Measurements from ENCODE around the gene C3orf85.

Gene C3orf85, protein sequence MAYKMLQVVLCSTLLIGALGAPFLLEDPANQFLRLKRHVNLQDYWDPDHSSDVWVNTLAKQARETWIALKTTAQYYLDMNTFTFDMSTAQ

DNA sequence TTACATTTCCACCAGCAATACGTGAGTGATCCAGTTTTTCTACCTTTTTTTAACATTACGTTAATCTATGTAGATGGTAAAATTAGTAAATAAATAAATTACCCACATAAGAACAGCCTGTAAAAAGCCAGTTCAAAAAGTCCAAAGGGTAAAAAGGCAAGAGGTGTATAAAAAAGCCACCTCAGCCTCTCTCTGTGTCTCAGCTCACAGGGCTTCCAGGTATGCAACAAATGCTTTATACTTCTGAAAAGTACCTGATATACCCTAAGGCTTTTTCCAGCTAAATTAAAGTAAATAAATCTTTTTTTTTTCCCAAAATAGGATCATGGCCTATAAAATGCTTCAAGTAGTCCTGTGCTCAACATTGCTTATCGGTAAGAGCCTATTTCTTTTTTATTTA lies at the start of gene C3orf85:
Gene C3orf85 (plus strand): TSS at position 197 of the 400 bp plus-strand sequence. CDS start 129 bp downstream, at position 326.
- H2AFZ ChIP-seq (ENCODE audit: low read depth, low read length): no peak within 1 kb of the TSS
- H3K36me3 ChIP-seq (ENCODE audit: insufficient read depth, low read length): no peaks in the 10 kb centered on the region
- no peaks in the 10 kb centered on the region for H3K9me3 ChIP-seq (ENCODE audit: low read length)
- no peaks in the 10 kb centered on the region for H3K27me3 ChIP-seq (ENCODE audit: insufficient read depth, low read length)
- no peaks in the 10 kb centered on the region for H3K4me1 ChIP-seq (ENCODE audit: insufficient read depth, low read length)
- H3K4me3 ChIP-seq (ENCODE audit: low read length): no peak within 1 kb of the TSS

DNA sequence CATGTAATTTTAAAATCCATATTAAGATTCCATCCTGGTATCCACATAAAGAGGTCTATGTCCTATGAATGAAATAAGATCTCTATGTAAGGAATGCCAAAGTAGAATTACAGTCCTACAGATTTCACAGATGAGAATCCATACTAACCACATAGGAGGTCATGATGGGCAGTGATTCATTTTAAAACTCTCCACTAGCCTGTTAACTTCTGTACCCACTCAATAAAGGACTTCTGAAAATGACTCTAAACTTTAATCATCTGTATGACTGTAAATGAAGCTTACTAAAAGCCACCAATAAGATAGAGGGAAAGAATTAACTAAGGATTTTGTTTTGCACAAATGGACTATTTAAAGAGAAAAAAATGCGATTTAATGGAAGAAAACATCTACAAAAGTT lies 47.3 kb upstream of the C3orf85 start:
- Histone ChIP-seq H3K4me3 (ENCODE audit: low read length) (no peak overlapping the region), H2AFZ (ENCODE audit: low read depth, low read length) (no peak overlapping the region), H3K4me1 (ENCODE audit: insufficient read depth, low read length) (no peaks in the 10 kb centered on the region), H3K9me3 (ENCODE audit: low read length) (no peaks in the 10 kb centered on the region), H3K36me3 (ENCODE audit: insufficient read depth, low read length) (no peaks in the 10 kb centered on the region), H3K27me3 (ENCODE audit: insufficient read depth, low read length) (no peaks in the 10 kb centered on the region)

DNA sequence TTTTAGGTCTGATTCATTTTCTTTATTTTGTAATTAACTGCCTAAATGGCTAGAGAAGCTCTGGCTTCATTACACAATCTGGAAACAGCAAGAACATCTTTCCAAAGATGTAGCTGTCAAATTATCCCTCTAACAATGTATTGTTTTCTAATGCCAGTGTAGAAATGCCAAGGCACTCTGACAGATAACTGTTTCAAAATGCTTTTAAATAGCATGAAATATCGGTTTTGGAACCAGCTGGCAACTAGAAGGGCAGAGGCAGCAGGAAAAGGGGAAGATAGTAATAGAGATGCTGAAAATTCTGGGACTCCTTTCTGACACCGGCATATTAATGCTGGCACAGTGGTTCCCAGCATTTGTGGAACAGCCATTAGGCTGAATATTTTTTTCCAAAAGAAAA lies 44.7 kb upstream of the C3orf85 start:
- Histone ChIP-seq H3K27me3 (ENCODE audit: insufficient read depth, low read length) (no peaks in the 10 kb centered on the region), H3K9me3 (ENCODE audit: low read length) (no peaks in the 10 kb centered on the region), H3K4me1 (ENCODE audit: insufficient read depth, low read length) (no peaks in the 10 kb centered on the region), H2AFZ (ENCODE audit: low read depth, low read length) (no peak overlapping the region), H3K4me3 (ENCODE audit: low read length) (no peak overlapping the region), H3K36me3 (ENCODE audit: insufficient read depth, low read length) (no peaks in the 10 kb centered on the region)

DNA sequence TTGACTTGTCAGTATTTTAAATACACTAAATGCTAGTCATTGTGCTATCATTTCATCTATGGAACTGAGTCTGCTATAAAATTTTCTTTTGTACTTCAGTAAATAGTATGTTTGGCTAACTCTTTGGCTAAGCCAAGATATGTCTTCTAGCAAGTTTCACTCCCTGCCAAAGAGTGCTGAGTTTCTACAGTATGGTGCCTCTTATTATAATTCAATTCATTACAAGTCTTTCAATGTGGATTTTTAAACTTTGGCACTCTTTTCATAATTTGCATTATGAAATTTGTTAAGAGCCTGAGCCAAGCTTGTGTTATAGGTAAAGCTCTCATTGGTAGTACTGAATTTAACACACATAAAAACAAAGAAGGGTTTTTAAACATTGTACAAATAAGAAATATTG lies 43.0 kb upstream of the C3orf85 start:
- Histone ChIP-seq H3K4me3 (ENCODE audit: low read length) (no peak overlapping the region), H3K27me3 (ENCODE audit: insufficient read depth, low read length) (no peaks in the 10 kb centered on the region), H3K36me3 (ENCODE audit: insufficient read depth, low read length) (no peaks in the 10 kb centered on the region), H3K9me3 (ENCODE audit: low read length) (no peaks in the 10 kb centered on the region), H3K4me1 (ENCODE audit: insufficient read depth, low read length) (no peaks in the 10 kb centered on the region), H2AFZ (ENCODE audit: low read depth, low read length) (no peak overlapping the region)

DNA sequence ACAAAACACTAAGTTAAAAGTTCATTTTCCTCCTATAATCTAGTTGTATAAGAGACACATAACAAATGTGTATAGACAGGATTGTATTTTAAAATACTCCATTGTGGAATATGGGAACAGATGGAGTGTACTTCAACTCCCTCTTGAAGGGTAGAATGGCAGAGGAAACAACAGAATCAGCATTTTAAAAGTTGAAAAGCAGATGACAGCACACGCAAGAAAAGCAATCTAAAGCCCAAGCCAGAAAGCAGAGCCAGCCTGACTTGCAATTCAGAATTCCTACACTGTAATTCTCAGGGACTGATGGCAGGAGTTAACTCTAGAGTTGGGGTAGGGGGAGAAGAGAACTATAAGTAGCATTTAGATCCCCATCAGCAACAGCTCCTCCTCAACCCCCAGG lies 41.4 kb upstream of the C3orf85 start:
- Histone ChIP-seq H3K4me3 (ENCODE audit: low read length) (no peak overlapping the region), H2AFZ (ENCODE audit: low read depth, low read length) (no peak overlapping the region), H3K4me1 (ENCODE audit: insufficient read depth, low read length) (no peaks in the 10 kb centered on the region), H3K9me3 (ENCODE audit: low read length) (no peaks in the 10 kb centered on the region), H3K27me3 (ENCODE audit: insufficient read depth, low read length) (no peaks in the 10 kb centered on the region), H3K36me3 (ENCODE audit: insufficient read depth, low read length) (no peaks in the 10 kb centered on the region)

DNA sequence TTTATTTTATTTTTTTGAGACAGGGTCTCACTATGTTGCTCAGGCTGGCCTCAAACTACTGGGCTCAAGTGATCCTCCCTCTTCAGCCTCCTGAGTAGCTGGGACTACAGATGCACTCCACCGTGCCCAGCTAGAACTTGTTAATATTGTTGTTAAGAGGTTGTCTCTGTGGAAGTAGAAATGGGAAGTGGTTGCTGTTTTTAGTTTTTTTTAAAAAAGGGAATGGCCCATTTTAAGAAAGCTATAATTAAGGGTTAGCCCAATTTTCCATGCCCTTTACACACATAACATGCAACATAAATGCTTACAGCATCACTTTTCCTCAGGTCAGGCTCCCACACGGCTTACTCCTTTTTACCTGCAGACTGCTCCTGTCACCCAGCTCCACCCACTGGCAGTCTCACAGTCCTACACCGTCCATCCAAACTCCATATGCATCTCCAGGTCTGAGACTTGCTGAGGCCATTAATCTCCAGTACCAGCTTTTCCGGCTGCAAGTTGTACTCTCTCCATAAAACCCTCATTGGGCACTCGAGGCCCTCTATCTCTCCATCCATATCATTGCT lies 38.4 kb upstream of the C3orf85 start:
- no peaks in the 10 kb centered on the region for H3K27me3 ChIP-seq (ENCODE audit: insufficient read depth, low read length)
- H2AFZ ChIP-seq (ENCODE audit: low read depth, low read length): no peak overlapping the region
- H3K36me3 ChIP-seq (ENCODE audit: insufficient read depth, low read length): no peaks in the 10 kb centered on the region
- H3K4me3 ChIP-seq (ENCODE audit: low read length): no peak overlapping the region
- no peaks in the 10 kb centered on the region for H3K9me3 ChIP-seq (ENCODE audit: low read length)
- no peaks in the 10 kb centered on the region for H3K4me1 ChIP-seq (ENCODE audit: insufficient read depth, low read length)

DNA sequence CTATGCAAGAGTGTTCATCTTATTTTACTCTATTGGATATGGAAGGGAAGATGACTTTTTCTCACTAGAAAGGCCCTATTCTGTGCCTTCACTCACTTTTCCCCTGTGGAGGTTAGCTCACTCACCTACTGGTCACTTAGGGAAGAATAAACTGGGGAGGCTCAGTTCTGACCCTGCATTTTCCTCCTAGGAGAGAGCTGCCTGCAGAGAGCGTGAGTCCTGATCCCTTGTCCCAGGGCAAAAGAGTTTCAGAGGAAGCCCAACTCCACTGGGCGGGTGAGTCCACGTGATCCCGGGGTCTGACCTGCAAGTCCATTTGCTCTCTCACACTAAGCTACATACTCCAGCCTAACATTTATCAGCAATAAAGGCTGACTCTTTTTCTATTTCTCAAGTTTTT lies 26.9 kb upstream of the C3orf85 start:
- no peaks in the 10 kb centered on the region for H3K36me3 ChIP-seq (ENCODE audit: insufficient read depth, low read length)
- H3K9me3 ChIP-seq (ENCODE audit: low read length): no peaks in the 10 kb centered on the region
- H3K27me3 ChIP-seq (ENCODE audit: insufficient read depth, low read length): no peaks in the 10 kb centered on the region
- H2AFZ ChIP-seq (ENCODE audit: low read depth, low read length): no peak overlapping the region
- H3K4me3 ChIP-seq (ENCODE audit: low read length): no peak overlapping the region
- H3K4me1 ChIP-seq (ENCODE audit: insufficient read depth, low read length): no peaks in the 10 kb centered on the region

DNA sequence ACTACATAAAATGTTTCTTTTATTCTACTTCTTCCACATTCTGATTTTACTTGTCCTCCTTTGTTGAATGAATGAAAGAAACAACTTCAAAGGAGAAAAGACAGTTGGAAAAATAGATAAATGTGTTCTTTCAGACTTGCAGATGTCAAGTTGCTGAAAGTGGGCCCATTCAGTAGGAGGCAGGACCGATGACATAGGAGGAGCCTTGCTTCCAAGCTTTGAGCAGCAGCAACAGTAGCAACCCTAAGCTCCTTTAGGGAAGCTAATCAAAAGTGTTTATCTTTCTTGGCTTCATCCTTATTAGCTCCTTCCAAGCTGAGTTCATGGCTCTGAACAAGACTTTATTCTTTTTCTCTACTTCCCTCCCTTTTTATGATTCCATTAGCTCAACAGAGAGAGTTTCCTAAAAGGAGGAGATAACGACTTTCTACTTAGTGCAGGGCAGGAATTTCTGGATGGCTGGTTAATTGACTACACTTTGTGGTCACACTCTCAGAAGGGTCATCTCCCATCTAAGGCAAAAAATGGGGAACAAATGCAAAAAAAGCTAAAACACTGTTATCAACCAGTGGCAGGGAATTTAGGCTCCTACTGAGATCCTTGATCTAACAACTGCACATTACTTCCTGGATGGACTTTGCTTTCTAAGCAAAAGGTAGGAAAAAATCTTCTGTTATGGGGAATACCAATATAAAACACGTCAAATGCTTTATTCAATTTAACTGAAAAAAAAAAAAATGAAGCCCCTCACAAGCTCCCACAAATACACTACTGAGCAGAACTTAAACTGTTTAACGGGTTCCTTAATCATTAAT lies 23.4 kb upstream of the C3orf85 start:
- H3K36me3 ChIP-seq (ENCODE audit: insufficient read depth, low read length): no peaks in the 10 kb centered on the region
- H3K27me3 ChIP-seq (ENCODE audit: insufficient read depth, low read length): no peaks in the 10 kb centered on the region

DNA sequence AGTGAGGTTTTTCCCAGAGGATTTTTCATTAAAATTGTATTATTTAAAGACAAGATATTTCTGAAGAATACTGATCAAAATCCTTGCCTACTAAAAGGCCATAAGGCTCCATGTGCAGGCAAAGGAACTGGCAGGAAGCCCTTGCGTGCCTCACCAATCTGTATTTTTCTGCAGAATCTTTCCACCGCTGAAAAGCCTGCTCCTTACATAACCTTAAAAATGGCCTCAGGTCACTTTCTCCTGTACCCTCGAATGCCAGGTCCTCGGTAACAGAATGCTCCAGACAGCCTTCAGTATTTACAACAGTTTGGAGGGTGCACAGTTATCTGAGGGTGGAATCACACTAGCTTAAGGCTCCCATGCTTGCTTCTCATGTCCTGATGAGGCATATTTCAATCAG lies 21.8 kb upstream of the C3orf85 start:
- Histone ChIP-seq H3K4me3 (ENCODE audit: low read length) (no peak overlapping the region), H3K27me3 (ENCODE audit: insufficient read depth, low read length) (no peaks in the 10 kb centered on the region), H3K4me1 (ENCODE audit: insufficient read depth, low read length) (no peaks in the 10 kb centered on the region), H2AFZ (ENCODE audit: low read depth, low read length) (no peak overlapping the region), H3K36me3 (ENCODE audit: insufficient read depth, low read length) (no peaks in the 10 kb centered on the region), H3K9me3 (ENCODE audit: low read length) (no peaks in the 10 kb centered on the region)

More for the DNA sequence above, 23.4 kb upstream of the C3orf85 start:
- Histone ChIP-seq H3K9me3 (ENCODE audit: low read length) (no peaks in the 10 kb centered on the region), H3K4me1 (ENCODE audit: insufficient read depth, low read length) (no peaks in the 10 kb centered on the region), H3K4me3 (ENCODE audit: low read length) (no peak overlapping the region), H2AFZ (ENCODE audit: low read depth, low read length) (no peak overlapping the region)

DNA sequence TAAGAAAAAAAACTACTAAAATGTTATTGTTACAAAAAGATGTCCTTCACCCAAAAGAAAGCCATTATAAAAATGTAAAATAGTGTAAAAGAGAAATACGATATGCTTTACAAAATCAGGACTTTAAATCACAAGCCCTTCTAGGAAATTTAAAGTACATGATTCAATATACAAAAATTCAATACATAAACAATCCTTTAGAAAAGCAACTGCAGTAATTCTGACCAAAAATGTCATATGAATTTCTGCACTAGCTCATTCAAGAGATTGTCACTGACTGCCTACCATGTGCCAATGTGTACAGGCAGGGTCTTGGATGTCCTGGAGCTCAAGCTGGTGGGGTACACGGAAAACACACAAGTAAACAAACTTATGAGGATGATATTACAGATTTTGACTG lies 21.1 kb upstream of the C3orf85 start:
- Histone ChIP-seq H3K9me3 (ENCODE audit: low read length) (no peaks in the 10 kb centered on the region), H2AFZ (ENCODE audit: low read depth, low read length) (no peak overlapping the region), H3K27me3 (ENCODE audit: insufficient read depth, low read length) (no peaks in the 10 kb centered on the region), H3K4me1 (ENCODE audit: insufficient read depth, low read length) (no peaks in the 10 kb centered on the region), H3K36me3 (ENCODE audit: insufficient read depth, low read length) (no peaks in the 10 kb centered on the region), H3K4me3 (ENCODE audit: low read length) (no peak overlapping the region)

DNA sequence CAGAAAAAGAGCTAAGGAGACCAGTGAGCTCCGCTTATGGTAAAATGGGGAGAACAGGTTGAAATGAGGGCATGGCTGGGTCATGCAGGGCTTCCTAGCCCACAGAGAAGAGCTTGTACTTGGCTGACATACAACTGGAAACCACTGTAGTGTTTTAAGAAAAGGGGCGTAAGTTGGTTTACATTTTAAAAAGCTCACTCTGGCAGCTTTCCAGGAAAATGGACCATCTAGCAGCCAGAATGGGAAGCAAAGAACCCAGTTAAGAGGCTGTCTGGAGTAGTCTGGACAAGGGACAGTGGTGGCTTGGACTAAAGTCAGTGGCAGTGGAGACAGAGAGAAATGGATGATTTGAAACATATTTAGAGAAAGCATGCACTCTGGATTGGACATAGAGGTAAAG lies 20.5 kb upstream of the C3orf85 start:
- no peak overlapping the region for H2AFZ ChIP-seq (ENCODE audit: low read depth, low read length)
- H3K4me3 ChIP-seq (ENCODE audit: low read length): no peak overlapping the region
- H3K36me3 ChIP-seq (ENCODE audit: insufficient read depth, low read length): no peaks in the 10 kb centered on the region
- H3K9me3 ChIP-seq (ENCODE audit: low read length): no peaks in the 10 kb centered on the region
- H3K4me1 ChIP-seq (ENCODE audit: insufficient read depth, low read length): no peaks in the 10 kb centered on the region
- H3K27me3 ChIP-seq (ENCODE audit: insufficient read depth, low read length): no peaks in the 10 kb centered on the region

DNA sequence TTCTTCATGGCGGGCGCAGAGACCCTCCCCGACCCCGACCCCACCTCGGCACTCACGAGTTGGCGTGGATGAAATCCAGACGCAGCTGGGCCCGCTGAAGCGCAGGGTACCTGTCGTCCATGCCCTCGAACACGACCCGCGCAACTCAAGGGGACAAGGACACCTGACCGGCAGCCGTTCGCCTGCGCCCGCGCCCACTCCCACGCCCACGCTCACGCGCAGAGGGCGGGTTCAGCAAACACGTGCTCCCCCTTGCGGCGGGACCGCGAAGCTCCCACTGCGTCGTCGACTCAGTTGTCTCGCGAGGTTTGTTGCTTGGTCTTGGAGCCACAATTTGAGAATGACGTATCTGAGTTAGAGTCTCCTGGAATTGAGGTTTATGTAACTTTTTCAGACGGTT lies 18.6 kb upstream of the C3orf85 start, which contains the start of gene MORC1:
Gene MORC1 (minus strand): TSS at position 196 of the 400 bp plus-strand sequence. CDS start 75 bp downstream, at position 121.
- H3K36me3 ChIP-seq (ENCODE audit: insufficient read depth, low read length): no peaks in the 10 kb centered on the region
- H2AFZ ChIP-seq (ENCODE audit: low read depth, low read length): no peak within 1 kb of the TSS
- no peak within 1 kb of the TSS for H3K4me3 ChIP-seq (ENCODE audit: low read length)
- no peaks in the 10 kb centered on the region for H3K4me1 ChIP-seq (ENCODE audit: insufficient read depth, low read length)
- H3K27me3 ChIP-seq (ENCODE audit: insufficient read depth, low read length): no peaks in the 10 kb centered on the region
- H3K9me3 ChIP-seq (ENCODE audit: low read length): no peaks in the 10 kb centered on the region

DNA sequence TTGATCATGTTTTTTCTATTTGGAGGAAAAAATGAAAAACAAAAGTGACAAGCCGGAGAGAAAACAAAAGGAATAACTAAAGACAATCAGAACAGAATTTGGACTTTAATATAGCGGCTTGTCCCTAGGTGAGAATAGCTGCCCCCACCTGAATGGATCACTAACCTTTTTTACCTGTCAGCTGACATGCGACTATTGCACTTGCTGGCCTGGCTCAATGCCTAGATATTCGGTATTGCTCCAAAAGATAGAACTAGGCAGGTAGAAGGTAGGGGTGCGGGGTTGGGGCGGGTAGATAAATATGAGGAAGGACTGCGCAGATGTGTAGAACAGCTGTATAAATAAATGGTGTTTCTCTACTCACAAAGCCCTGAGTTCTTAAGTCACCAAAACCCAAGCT lies 17.9 kb upstream of the C3orf85 start:
- Histone ChIP-seq H3K9me3 (ENCODE audit: low read length) (no peaks in the 10 kb centered on the region), H3K36me3 (ENCODE audit: insufficient read depth, low read length) (no peaks in the 10 kb centered on the region), H3K4me1 (ENCODE audit: insufficient read depth, low read length) (no peaks in the 10 kb centered on the region), H2AFZ (ENCODE audit: low read depth, low read length) (no peak overlapping the region), H3K4me3 (ENCODE audit: low read length) (no peak overlapping the region), H3K27me3 (ENCODE audit: insufficient read depth, low read length) (no peaks in the 10 kb centered on the region)
